ENCODE results near the gene BPGM.

DNA sequence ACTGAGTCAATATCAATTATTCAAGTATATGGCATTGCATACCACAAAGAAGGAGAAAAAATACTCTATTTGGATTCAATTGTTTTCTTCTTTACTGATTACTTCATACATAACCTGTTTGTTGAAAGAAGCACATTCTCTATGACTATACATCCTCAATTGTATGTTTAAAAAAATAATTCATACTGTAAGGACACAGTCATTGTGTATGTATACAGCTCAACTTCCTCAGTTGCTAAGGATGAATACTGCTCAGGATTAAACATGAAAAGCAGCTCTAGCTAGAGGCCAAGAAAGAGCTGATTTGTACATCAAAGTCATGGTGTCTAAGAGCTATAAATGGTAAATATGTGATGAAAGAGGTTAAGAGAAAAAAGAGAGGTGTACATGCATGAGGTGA is 15.8 kb upstream of the BPGM start:
- TF ChIP-seq POLR2A (IDR thresholded peaks at IDR 0.05): no peak
- TF ChIP-seq, protein P1, sequence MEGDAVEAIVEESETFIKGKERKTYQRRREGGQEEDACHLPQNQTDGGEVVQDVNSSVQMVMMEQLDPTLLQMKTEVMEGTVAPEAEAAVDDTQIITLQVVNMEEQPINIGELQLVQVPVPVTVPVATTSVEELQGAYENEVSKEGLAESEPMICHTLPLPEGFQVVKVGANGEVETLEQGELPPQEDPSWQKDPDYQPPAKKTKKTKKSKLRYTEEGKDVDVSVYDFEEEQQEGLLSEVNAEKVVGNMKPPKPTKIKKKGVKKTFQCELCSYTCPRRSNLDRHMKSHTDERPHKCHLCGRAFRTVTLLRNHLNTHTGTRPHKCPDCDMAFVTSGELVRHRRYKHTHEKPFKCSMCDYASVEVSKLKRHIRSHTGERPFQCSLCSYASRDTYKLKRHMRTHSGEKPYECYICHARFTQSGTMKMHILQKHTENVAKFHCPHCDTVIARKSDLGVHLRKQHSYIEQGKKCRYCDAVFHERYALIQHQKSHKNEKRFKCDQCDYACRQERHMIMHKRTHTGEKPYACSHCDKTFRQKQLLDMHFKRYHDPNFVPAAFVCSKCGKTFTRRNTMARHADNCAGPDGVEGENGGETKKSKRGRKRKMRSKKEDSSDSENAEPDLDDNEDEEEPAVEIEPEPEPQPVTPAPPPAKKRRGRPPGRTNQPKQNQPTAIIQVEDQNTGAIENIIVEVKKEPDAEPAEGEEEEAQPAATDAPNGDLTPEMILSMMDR (IDR thresholded peaks at IDR 0.05): no peak
